Neural cell (in vitro differentiated cells): ENCODE data around the gene FNDC3B.

Experiments
- EP300 ChIP-seq: fragments of 450-650 bp; conservative IDR thresholded peaks from 2 replicates; pipeline ENCODE4 v1.6.1; 2014; ENCODE audit warnings: antibody characterized with exemption, mild to moderate bottlenecking, moderate library complexity; ENCODE audit not compliant: poor library complexity, severe bottlenecking
- RAD21 ChIP-seq: fragments of 450-650 bp; conservative IDR thresholded peaks from 2 replicates; pipeline ENCODE4 v1.6.1; 2014; ENCODE audit warnings: antibody characterized with exemption, mild to moderate bottlenecking, moderate library complexity
- TF ChIP-seq, protein P1 (sequence below): fragments of 450-650 bp; IDR thresholded peaks from 2 replicates; pipeline ENCODE4 v1.5.1; 2014; ENCODE audit warnings: antibody characterized with exemption, mild to moderate bottlenecking, moderate library complexity; ENCODE audit not compliant: poor library complexity, severe bottlenecking
- TF ChIP-seq, protein P2 (sequence below): IDR thresholded peaks from 2 replicates; pipeline ENCODE4 v1.6.1; 2012; ENCODE audit warnings: borderline replicate concordance

DNA sequence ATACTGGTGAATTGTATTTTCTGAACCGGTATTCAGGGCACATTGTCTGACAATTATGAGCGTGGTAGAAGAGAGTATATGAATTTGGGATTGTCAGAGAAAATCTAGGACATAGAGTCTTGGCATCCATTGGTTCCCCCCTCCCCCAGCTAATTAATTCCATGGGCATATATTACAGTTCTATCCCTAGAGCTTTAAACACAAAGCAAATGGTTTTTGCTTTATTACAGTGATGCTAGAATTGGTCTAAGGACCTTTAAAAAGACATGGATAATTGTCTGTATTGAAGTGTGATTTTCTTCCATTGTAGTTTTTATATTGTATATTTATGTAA is 91.3 kb downstream of the FNDC3B start:
- TF ChIP-seq, protein P1, sequence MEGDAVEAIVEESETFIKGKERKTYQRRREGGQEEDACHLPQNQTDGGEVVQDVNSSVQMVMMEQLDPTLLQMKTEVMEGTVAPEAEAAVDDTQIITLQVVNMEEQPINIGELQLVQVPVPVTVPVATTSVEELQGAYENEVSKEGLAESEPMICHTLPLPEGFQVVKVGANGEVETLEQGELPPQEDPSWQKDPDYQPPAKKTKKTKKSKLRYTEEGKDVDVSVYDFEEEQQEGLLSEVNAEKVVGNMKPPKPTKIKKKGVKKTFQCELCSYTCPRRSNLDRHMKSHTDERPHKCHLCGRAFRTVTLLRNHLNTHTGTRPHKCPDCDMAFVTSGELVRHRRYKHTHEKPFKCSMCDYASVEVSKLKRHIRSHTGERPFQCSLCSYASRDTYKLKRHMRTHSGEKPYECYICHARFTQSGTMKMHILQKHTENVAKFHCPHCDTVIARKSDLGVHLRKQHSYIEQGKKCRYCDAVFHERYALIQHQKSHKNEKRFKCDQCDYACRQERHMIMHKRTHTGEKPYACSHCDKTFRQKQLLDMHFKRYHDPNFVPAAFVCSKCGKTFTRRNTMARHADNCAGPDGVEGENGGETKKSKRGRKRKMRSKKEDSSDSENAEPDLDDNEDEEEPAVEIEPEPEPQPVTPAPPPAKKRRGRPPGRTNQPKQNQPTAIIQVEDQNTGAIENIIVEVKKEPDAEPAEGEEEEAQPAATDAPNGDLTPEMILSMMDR: no peak
- TF ChIP-seq, protein P2, sequence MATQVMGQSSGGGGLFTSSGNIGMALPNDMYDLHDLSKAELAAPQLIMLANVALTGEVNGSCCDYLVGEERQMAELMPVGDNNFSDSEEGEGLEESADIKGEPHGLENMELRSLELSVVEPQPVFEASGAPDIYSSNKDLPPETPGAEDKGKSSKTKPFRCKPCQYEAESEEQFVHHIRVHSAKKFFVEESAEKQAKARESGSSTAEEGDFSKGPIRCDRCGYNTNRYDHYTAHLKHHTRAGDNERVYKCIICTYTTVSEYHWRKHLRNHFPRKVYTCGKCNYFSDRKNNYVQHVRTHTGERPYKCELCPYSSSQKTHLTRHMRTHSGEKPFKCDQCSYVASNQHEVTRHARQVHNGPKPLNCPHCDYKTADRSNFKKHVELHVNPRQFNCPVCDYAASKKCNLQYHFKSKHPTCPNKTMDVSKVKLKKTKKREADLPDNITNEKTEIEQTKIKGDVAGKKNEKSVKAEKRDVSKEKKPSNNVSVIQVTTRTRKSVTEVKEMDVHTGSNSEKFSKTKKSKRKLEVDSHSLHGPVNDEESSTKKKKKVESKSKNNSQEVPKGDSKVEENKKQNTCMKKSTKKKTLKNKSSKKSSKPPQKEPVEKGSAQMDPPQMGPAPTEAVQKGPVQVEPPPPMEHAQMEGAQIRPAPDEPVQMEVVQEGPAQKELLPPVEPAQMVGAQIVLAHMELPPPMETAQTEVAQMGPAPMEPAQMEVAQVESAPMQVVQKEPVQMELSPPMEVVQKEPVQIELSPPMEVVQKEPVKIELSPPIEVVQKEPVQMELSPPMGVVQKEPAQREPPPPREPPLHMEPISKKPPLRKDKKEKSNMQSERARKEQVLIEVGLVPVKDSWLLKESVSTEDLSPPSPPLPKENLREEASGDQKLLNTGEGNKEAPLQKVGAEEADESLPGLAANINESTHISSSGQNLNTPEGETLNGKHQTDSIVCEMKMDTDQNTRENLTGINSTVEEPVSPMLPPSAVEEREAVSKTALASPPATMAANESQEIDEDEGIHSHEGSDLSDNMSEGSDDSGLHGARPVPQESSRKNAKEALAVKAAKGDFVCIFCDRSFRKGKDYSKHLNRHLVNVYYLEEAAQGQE: no peak
- no peak for TF ChIP-seq RAD21
- TF ChIP-seq EP300: no peak
